Gastroesophageal sphincter (tissue), 3 donors: ENCODE data around the gene FAM216A.

Experiments
- EP300 ChIP-seq: sonication (generic); formaldehyde crosslinking; IDR thresholded peaks from one replicate; pipeline ENCODE4 v1.6.1; 2017; ENCODE audit warnings: antibody characterized with exemption, mild to moderate bottlenecking
- POLR2A ChIP-seq, 2 donors: fragments of 450-650 bp; IDR thresholded peaks; one replicate each; pipeline ENCODE4 v1.6.1; 2017; ENCODE audit warnings: antibody characterized with exemption in 2 of 2, mild to moderate bottlenecking in 2 of 2, moderate library complexity in 1 of 2
- TF ChIP-seq, protein P1 (sequence below), 4 experiments: fragments of 200-600 bp in 2 of 4; fragments of 450-650 bp in 2 of 4; sonication (generic) in 1 of 4; IDR thresholded peaks; one replicate each; pipeline ENCODE4 v1.5.1; 2017 to 2019; ENCODE audit warnings: antibody characterized with exemption in 4 of 4, mild to moderate bottlenecking in 2 of 4, moderate library complexity in 2 of 4

DNA sequence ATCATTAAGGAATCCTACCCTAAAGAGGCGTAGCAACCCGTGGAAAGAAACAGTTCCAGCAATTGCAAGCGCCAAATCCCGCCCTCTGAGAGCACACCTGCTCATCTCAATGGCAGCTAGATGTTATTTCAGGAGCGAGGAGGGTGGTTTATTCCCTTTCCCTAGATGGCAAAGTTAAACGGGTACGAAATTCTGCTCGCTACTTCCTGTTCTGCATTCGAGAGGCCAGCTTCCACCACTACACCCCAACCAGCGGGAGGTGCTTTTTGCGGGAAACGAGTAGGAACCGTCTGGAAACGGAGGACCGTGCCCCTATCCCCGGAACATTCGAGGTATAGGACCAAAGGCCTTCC is 32.7 kb downstream of the FAM216A start:
- TF ChIP-seq POLR2A (IDR thresholded peaks at IDR 0.05), result no peak
- TF ChIP-seq, protein P1, sequence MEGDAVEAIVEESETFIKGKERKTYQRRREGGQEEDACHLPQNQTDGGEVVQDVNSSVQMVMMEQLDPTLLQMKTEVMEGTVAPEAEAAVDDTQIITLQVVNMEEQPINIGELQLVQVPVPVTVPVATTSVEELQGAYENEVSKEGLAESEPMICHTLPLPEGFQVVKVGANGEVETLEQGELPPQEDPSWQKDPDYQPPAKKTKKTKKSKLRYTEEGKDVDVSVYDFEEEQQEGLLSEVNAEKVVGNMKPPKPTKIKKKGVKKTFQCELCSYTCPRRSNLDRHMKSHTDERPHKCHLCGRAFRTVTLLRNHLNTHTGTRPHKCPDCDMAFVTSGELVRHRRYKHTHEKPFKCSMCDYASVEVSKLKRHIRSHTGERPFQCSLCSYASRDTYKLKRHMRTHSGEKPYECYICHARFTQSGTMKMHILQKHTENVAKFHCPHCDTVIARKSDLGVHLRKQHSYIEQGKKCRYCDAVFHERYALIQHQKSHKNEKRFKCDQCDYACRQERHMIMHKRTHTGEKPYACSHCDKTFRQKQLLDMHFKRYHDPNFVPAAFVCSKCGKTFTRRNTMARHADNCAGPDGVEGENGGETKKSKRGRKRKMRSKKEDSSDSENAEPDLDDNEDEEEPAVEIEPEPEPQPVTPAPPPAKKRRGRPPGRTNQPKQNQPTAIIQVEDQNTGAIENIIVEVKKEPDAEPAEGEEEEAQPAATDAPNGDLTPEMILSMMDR (IDR thresholded peaks at IDR 0.05), result no peak
- TF ChIP-seq EP300, result no peak
